BLaER1 treated with 17β-estradiol and CSF1 and Interleukin-3, amounts not matched to agents 10 nM and 100 nM (cell line): ENCODE results near the gene SLC6A1.
"Not testable (repeated sequence)": the region's sequence is repeated elsewhere in the genome, so short reads cannot be mapped to it uniquely, and the experiment has no call there.

Experiments used
- H3K27ac ChIP-seq, 11 experiments: shearing (Covaris generic); formaldehyde crosslinking; 2 replicates each; pipeline ENCODE4 v1.8.1; 2022
- H3K27me3 ChIP-seq, 11 experiments: shearing (Covaris generic); formaldehyde crosslinking; 2 replicates each; pipeline ENCODE4 v1.8.1; 2022
- H3K36me3 ChIP-seq, 11 experiments: shearing (Covaris generic); formaldehyde crosslinking; 2 replicates each; pipeline ENCODE4 v1.8.1; 2022
- H3K4me1 ChIP-seq, 10 experiments: shearing (Covaris generic); formaldehyde crosslinking; 2 replicates each; pipeline ENCODE4 v1.8.1; 2022
- H3K4me2 ChIP-seq, 11 experiments: shearing (Covaris generic); formaldehyde crosslinking; 2 replicates each; pipeline ENCODE4 v1.8.1; 2022
- H3K4me3 ChIP-seq, 10 experiments: shearing (Covaris generic); formaldehyde crosslinking; 2 replicates each; pipeline ENCODE4 v1.8.1; 2022
- H3K9ac ChIP-seq, 11 experiments: shearing (Covaris generic); formaldehyde crosslinking; 2 replicates each; pipeline ENCODE4 v1.8.1; 2022
- H3K9me3 ChIP-seq, 11 experiments: shearing (Covaris generic); formaldehyde crosslinking; replicated peaks in 1 of 11; 2 replicates each; pipeline ENCODE4 v1.8.1; 2022
- H4K20me1 ChIP-seq, 11 experiments: shearing (Covaris generic); formaldehyde crosslinking; 2 replicates each; pipeline ENCODE4 v1.8.1; 2022
- Cebpa-rat ChIP-seq, 11 experiments: shearing (Covaris generic); IDR thresholded peaks; 2 replicates each; pipeline ENCODE4 v1.8.1; 2022

The SLC6A1 gene

DNA sequence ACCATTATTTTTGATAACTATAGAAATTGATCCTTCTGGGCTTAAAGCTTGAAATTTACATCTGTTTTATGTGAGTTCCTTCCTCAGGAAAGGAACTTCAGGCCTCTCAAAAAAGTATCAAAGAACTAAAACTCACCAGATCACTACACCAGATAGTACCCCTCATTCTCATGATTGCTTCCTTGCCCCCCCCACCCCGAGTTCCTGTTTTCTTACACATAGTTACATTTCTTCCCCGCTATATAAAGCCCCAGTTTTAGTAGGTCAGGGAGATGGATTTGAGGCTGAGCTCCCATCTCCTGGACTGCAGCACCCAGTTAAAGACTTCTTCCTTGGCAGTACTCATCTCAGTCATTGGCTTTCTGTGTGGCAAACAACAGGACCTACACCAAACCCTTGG lies 81.5 kb downstream of the SLC6A1 start:
- Histone ChIP-seq H3K4me3 (no peak overlapping the region), H3K27me3 (no peaks in the 10 kb centered on the region), H3K27ac (no peak overlapping the region), H3K36me3 (no peaks in the 10 kb centered on the region), H3K4me2 (peak overlapping the region in 5 of 11 experiments; percentile 3 to 32 (median 6); a peak in 5 of 22 replicates), H3K4me1 (peaks cover 0 to 46% (median 16%) of the 10 kb centered on the region in 10 experiments; a peak in 16 of 20 replicates), H4K20me1 (no peaks in the 10 kb centered on the region), H3K9me3 (peaks cover 26 to 47% (median 34%) of the 10 kb centered on the region in 11 experiments), H3K9ac (no peak overlapping the region)
- no peak for TF ChIP-seq Cebpa-rat (IDR thresholded peaks at IDR 0.05)

- no peak overlapping the region for H3K4me3 ChIP-seq
- H3K4me2 ChIP-seq: peak overlapping the region in 5 of 11 experiments; percentile 3 to 32 (median 6); a peak in 4 of 22 replicates
- no peak overlapping the region for H3K27ac ChIP-seq
- H3K9me3 ChIP-seq: peaks cover 26 to 47% (median 34%) of the 10 kb centered on the region in 11 experiments
- H3K36me3 ChIP-seq: no peaks in the 10 kb centered on the region
- H3K9ac ChIP-seq: no peak overlapping the region
- peaks cover 0 to 50% (median 19%) of the 10 kb centered on the region in 10 experiments; a peak in 16 of 20 replicates for H3K4me1 ChIP-seq
- TF ChIP-seq Cebpa-rat (IDR thresholded peaks at IDR 0.05): no peak
- no peaks in the 10 kb centered on the region for H4K20me1 ChIP-seq
- H3K27me3 ChIP-seq: no peaks in the 10 kb centered on the region
Measured at GRCh38 chr3:11074451-11074850, 81.9 kb downstream of the SLC6A1 start.

- peaks cover 0 to 56% (median 17%) of the 10 kb centered on the region in 10 experiments; a peak in 16 of 20 replicates for H3K4me1 ChIP-seq
- H3K36me3 ChIP-seq, H3K27ac ChIP-seq, H3K4me2 ChIP-seq, H4K20me1 ChIP-seq, H3K9ac ChIP-seq, H3K4me3 ChIP-seq, H3K27me3 ChIP-seq: not testable (repeated sequence)
- peaks cover 26 to 47% (median 34%) of the 10 kb centered on the region in 11 experiments for H3K9me3 ChIP-seq
Measured at GRCh38 chr3:11075122-11075521, 82.6 kb downstream of the SLC6A1 start.

- no peaks in the 10 kb centered on the region for H3K27me3 ChIP-seq
- H3K36me3 ChIP-seq: no peaks in the 10 kb centered on the region
- peaks cover 12 to 31% (median 20%) of the 10 kb centered on the region in 11 experiments for H3K9me3 ChIP-seq
- H3K9ac ChIP-seq: no peak overlapping the region
- H3K4me2 ChIP-seq: peak overlapping the region in 3 of 11 experiments; percentile 52 to 70 (median 59); a peak in 5 of 22 replicates
- H3K4me1 ChIP-seq: peaks cover 0 to 56% (median 13%) of the 10 kb centered on the region in 10 experiments; a peak in 10 of 20 replicates
- TF ChIP-seq Cebpa-rat (IDR thresholded peaks at IDR 0.05): no peak
- no peaks in the 10 kb centered on the region for H4K20me1 ChIP-seq
- peak overlapping the region in 1 of 11 experiments; percentile 24; a peak in 1 of 22 replicates for H3K27ac ChIP-seq
- no peak overlapping the region for H3K4me3 ChIP-seq
Measured at GRCh38 chr3:11076711-11077110, 84.2 kb downstream of the SLC6A1 start.

DNA sequence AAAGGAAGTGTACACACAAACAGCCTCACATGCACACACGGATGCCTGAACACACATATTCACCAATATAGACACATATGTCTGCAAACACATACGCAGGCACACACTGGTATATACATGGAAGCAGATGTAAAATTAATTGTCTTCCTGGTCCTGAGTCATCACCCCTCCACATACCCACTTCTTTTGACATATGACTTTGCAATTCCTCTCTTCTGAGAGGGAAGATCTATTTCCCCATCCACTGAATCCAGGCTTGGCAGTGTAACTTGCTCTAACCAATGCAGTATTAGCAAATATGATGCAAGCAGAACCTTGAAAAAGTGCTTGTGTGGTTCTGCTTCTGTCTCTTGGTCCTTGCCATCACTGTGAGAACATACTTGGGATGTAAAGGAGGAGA lies 84.9 kb downstream of the SLC6A1 start:
- peaks cover 0 to 55% (median 13%) of the 10 kb centered on the region in 10 experiments; a peak in 10 of 20 replicates for H3K4me1 ChIP-seq
- no peak overlapping the region for H3K9ac ChIP-seq
- H3K4me2 ChIP-seq: peak overlapping the region in 5 of 11 experiments; percentile 37 to 70 (median 59); a peak in 10 of 22 replicates
- no peak overlapping the region for H3K4me3 ChIP-seq
- H3K36me3 ChIP-seq: no peaks in the 10 kb centered on the region
- H3K27me3 ChIP-seq: no peaks in the 10 kb centered on the region
- peak in 2 of 11 experiments; percentile 25 to 48; a peak in 3 of 22 replicates for TF ChIP-seq Cebpa-rat (IDR thresholded peaks at IDR 0.05)
- no peaks in the 10 kb centered on the region for H4K20me1 ChIP-seq
- peaks cover 9 to 26% (median 17%) of the 10 kb centered on the region in 11 experiments; a peak in 19 of 22 replicates for H3K9me3 ChIP-seq
- peak overlapping the region in 2 of 11 experiments; percentile 13 to 57; a peak in 1 of 22 replicates for H3K27ac ChIP-seq

DNA sequence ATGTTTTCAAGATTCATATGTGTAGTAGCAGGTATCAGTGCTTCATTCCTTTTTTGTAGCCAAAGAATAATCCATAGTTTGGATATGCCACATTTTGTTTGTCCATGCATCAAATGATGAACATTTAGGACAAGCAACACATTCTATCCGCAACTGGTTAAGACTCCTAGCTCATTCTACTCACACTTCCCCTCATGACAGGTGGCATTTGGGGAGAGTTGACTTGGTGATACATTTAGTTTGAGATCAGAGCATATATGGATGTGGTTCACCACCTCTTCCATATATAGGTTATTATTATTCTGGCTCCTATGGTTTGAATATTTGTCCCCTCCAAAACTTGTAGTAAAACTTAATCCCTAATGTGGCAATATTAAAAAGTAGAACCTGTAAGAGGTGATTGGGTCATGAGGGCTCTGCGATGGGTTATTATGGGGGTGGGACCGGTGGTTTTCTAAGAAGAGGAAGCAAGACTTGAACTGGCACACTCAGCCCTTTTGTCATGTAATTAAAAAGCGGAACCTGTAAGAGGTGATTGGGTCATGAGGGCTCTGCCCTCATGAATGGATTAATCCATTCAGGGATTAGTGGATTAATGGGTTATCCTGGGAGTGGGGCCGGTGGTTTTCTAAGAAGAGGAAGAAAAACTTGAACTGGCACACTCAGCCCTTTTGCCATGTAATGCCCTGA lies 86.4 kb downstream of the SLC6A1 start:
- peaks cover 0 to 42% (median 13%) of the 10 kb centered on the region in 10 experiments; a peak in 10 of 20 replicates for H3K4me1 ChIP-seq
- peaks cover 9 to 20% (median 17%) of the 10 kb centered on the region in 11 experiments; a peak in 19 of 22 replicates for H3K9me3 ChIP-seq
- H3K27ac ChIP-seq: 0 out of 22 replicates have a peak overlapping the region, but pooled peaks of 2 of the 11 experiments have one; percentile 4 to 24
- H3K4me2 ChIP-seq: peak overlapping the region in 5 of 11 experiments; percentile 38 to 70 (median 52); a peak in 9 of 22 replicates
- TF ChIP-seq Cebpa-rat (IDR thresholded peaks at IDR 0.05): no peak
- H3K27me3 ChIP-seq: no peaks in the 10 kb centered on the region
- no peaks in the 10 kb centered on the region for H3K36me3 ChIP-seq
- H4K20me1 ChIP-seq: no peaks in the 10 kb centered on the region
- no peak overlapping the region for H3K9ac ChIP-seq
- no peak overlapping the region for H3K4me3 ChIP-seq

GRCh38 chr3:11080492-11080891 lies 87.9 kb downstream of the SLC6A1 start:
- Histone ChIP-seq H3K9ac (no peak overlapping the region), H3K27me3 (no peaks in the 10 kb centered on the region), H3K36me3 (no peaks in the 10 kb centered on the region), H3K9me3 (peaks cover under 1 to 5% (median 4%) of the 10 kb centered on the region in 11 experiments; a peak in 16 of 22 replicates), H3K4me1 (peaks cover 0 to 46% (median 13%) of the 10 kb centered on the region in 10 experiments; a peak in 10 of 20 replicates), H3K27ac (no peak overlapping the region), H3K4me2 (no peak overlapping the region), H3K4me3 (no peak overlapping the region), H4K20me1 (no peaks in the 10 kb centered on the region)
- no peak for TF ChIP-seq Cebpa-rat (IDR thresholded peaks at IDR 0.05)

DNA sequence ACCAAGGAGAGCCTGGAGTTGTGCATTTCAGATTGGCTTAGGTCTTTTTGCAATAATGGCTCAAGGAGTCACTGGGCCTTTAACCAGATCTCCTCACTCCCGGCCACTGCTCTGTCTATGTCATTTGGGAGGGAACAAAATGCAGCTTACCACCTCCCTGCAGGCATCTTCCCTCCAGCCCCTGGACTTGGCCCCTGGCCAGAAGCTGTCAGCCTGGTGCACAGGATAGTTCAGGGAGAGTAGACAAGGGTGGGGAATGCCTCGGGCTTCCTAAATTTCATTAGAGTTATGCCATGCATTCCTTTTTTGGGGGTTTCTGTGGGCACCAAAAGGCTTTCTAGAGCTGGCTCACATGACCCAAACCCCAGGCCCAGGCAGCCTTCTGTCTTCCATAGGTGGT lies 91.5 kb downstream of the SLC6A1 start:
- Histone ChIP-seq H3K36me3 (no peaks in the 10 kb centered on the region), H3K9me3 (no peaks in the 10 kb centered on the region), H3K4me1 (peaks cover 0 to 41% (median 12%) of the 10 kb centered on the region in 10 experiments; a peak in 16 of 20 replicates), H3K4me2 (no peak overlapping the region), H3K9ac (no peak overlapping the region), H3K27me3 (no peaks in the 10 kb centered on the region), H4K20me1 (no peaks in the 10 kb centered on the region), H3K4me3 (no peak overlapping the region), H3K27ac (no peak overlapping the region)
- TF ChIP-seq Cebpa-rat (IDR thresholded peaks at IDR 0.05): no peak

DNA sequence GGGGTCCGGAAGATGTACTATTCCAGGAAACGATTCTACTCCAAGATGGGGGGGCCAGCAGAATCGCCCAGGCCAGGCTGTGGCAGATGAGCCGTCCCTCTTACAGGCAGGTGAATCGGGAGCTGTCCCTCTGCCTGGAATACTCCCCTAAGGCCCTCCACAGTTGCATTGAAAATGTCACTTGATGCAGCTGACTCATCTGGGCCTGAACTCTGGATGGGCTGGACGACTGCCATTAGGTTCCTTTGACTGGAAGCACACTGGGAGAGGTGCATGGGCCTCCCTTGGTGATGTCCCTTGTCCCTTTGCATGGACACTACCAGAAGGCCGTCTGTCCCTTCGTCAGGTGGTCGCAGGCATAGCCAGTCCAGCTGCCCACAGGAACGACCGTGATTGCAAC lies 92.1 kb downstream of the SLC6A1 start:
- H3K36me3 ChIP-seq: no peaks in the 10 kb centered on the region
- no peak overlapping the region for H3K27ac ChIP-seq
- no peak overlapping the region for H3K4me3 ChIP-seq
- H3K4me1 ChIP-seq: peaks cover 0 to 41% (median 15%) of the 10 kb centered on the region in 10 experiments; a peak in 18 of 20 replicates
- no peak for TF ChIP-seq Cebpa-rat (IDR thresholded peaks at IDR 0.05)
- no peaks in the 10 kb centered on the region for H3K27me3 ChIP-seq
- peak overlapping the region in 3 of 11 experiments; percentile 67 to 82 (median 69); a peak in 4 of 22 replicates for H3K4me2 ChIP-seq
- no peaks in the 10 kb centered on the region for H4K20me1 ChIP-seq
- H3K9me3 ChIP-seq: no peaks in the 10 kb centered on the region
- no peak overlapping the region for H3K9ac ChIP-seq
